ENCODE data around the gene CTTNBP2. TPM values are rescaled to one million over a fixed set of nuclear protein-coding genes. Genes with fewer than 3 reads are reported as not detected.

CTTNBP2 gene
- total and polyA plus RNA-seq, 9 donors, result 2.6 to 18.4 (median 10.0) TPM

DNA sequence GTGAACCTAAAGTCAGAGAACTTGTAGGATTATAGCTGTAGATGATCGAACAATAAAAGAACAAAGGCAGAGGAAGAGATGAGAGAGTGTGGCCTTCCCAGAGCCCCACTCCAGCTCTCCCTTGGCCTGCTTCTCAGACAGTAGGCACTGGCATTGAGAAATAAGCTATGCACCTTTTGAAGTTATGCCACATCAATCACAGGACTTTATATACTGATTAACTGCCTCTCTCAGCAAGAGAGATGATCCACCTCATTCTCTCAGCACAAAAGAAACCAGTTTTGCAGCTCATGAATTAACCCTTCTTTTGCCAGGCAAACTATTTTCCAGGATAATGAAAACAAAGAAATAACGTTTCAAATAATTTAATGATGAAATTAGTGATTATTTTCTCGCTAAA lies 22.0 kb upstream of the CTTNBP2 start:
- WGBS, 3 donors, result 81 to 90% (median 87%) methylated on average over 3 of the region's 3 CpGs

GRCh38 chr7:117894037-117894436 lies 20.8 kb upstream of the CTTNBP2 start:
- H3K4me3 ChIP-seq, result no peak overlapping the region
- H3K27ac ChIP-seq, result no peak overlapping the region
- H3K9me3 ChIP-seq, result no peaks in the 10 kb centered on the region
- H3K36me3 ChIP-seq, result no peaks in the 10 kb centered on the region
- no peaks in the 10 kb centered on the region for H3K4me1 ChIP-seq (ENCODE audit: insufficient read depth)
- intact Hi-C loops (cut with DNase I), result no loop called here
- WGBS, 3 donors, result 90 to 94% (median 91%) methylated on average over 1 of the region's 1 CpG
- DNase-seq, result no peak
- TF ChIP-seq, protein P1, sequence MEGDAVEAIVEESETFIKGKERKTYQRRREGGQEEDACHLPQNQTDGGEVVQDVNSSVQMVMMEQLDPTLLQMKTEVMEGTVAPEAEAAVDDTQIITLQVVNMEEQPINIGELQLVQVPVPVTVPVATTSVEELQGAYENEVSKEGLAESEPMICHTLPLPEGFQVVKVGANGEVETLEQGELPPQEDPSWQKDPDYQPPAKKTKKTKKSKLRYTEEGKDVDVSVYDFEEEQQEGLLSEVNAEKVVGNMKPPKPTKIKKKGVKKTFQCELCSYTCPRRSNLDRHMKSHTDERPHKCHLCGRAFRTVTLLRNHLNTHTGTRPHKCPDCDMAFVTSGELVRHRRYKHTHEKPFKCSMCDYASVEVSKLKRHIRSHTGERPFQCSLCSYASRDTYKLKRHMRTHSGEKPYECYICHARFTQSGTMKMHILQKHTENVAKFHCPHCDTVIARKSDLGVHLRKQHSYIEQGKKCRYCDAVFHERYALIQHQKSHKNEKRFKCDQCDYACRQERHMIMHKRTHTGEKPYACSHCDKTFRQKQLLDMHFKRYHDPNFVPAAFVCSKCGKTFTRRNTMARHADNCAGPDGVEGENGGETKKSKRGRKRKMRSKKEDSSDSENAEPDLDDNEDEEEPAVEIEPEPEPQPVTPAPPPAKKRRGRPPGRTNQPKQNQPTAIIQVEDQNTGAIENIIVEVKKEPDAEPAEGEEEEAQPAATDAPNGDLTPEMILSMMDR (IDR thresholded peaks at IDR 0.05), result no peak
- no peak for TF ChIP-seq POLR2A (IDR thresholded peaks at IDR 0.05)
- no peak for TF ChIP-seq EP300 (IDR thresholded peaks at IDR 0.05)
- no peaks in the 10 kb centered on the region for H3K27me3 ChIP-seq

More for the DNA sequence above, 22.0 kb upstream of the CTTNBP2 start:
- no peaks in the 10 kb centered on the region for H3K9me3 ChIP-seq
- no peak for TF ChIP-seq POLR2A (IDR thresholded peaks at IDR 0.05)
- TF ChIP-seq EP300 (IDR thresholded peaks at IDR 0.05), result no peak
- TF ChIP-seq, protein P1 (IDR thresholded peaks at IDR 0.05), result no peak
- H3K27ac ChIP-seq, result no peak overlapping the region
- no peaks in the 10 kb centered on the region for H3K27me3 ChIP-seq
- DNase-seq, result no peak
- no peak overlapping the region for H3K4me3 ChIP-seq
- H3K36me3 ChIP-seq, result no peaks in the 10 kb centered on the region
- H3K4me1 ChIP-seq (ENCODE audit: insufficient read depth), result no peaks in the 10 kb centered on the region
- intact Hi-C loops (cut with DNase I), result no loop called here

GRCh38 chr7:117892821-117893220 lies 19.6 kb upstream of the CTTNBP2 start:
- TF ChIP-seq, protein P1 (IDR thresholded peaks at IDR 0.05), result no peak
- TF ChIP-seq POLR2A (IDR thresholded peaks at IDR 0.05) (no peak), EP300 (IDR thresholded peaks at IDR 0.05) (no peak)
- Histone ChIP-seq H3K27ac (no peak overlapping the region), H3K4me3 (no peak overlapping the region), H3K9me3 (no peaks in the 10 kb centered on the region), H3K27me3 (no peaks in the 10 kb centered on the region), H3K36me3 (no peaks in the 10 kb centered on the region), H3K4me1 (ENCODE audit: insufficient read depth) (no peaks in the 10 kb centered on the region)
- no peak for DNase-seq
- WGBS, 3 donors, result 87 to 94% (median 92%) methylated on average over 2 of the region's 2 CpGs
- intact Hi-C loops (cut with DNase I), result no loop called here

GRCh38 chr7:117889611-117890010 lies 16.4 kb upstream of the CTTNBP2 start:
- intact Hi-C loops (cut with DNase I), result no loop called here
- DNase-seq, result no peak
- H3K9me3 ChIP-seq, result no peaks in the 10 kb centered on the region
- TF ChIP-seq EP300 (IDR thresholded peaks at IDR 0.05) (no peak), POLR2A (IDR thresholded peaks at IDR 0.05) (no peak)
- TF ChIP-seq, protein P1 (IDR thresholded peaks at IDR 0.05), result no peak
- H3K4me3 ChIP-seq, result no peak overlapping the region
- no peaks in the 10 kb centered on the region for H3K27me3 ChIP-seq
- H3K36me3 ChIP-seq, result no peaks in the 10 kb centered on the region
- no peak overlapping the region for H3K27ac ChIP-seq
- no peaks in the 10 kb centered on the region for H3K4me1 ChIP-seq (ENCODE audit: insufficient read depth)

DNA sequence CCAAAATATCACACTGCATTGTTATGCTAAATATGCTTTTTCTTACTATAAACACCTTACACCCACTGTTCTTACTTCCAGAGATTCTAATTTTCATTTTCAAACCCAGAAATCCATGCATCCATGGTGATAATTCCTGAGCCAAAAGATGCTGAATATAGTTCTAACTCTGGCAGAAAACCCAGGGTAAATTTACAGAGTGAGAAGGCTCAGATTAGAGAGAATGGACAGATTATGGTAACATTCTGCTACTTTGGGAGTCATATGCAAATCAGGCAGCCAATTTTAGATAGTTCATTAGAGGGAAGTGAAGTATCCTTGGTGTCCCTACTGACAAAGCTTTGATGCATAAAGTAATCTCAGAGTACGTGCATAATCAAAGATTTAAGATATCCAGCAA lies 15.4 kb upstream of the CTTNBP2 start:
- WGBS, 3 donors, result 69 to 80% (median 77%) methylated on average over 1 of the region's 1 CpG
- TF ChIP-seq EP300 (IDR thresholded peaks at IDR 0.05) (no peak), POLR2A (IDR thresholded peaks at IDR 0.05) (no peak)
- TF ChIP-seq, protein P1 (IDR thresholded peaks at IDR 0.05), result no peak
- no peaks in the 10 kb centered on the region for H3K4me1 ChIP-seq (ENCODE audit: insufficient read depth)
- intact Hi-C loops (cut with DNase I), result no loop called here
- H3K27me3 ChIP-seq, result no peaks in the 10 kb centered on the region
- no peak for DNase-seq
- H3K27ac ChIP-seq, result no peak overlapping the region
- no peak overlapping the region for H3K4me3 ChIP-seq
- H3K36me3 ChIP-seq, result no peaks in the 10 kb centered on the region
- no peaks in the 10 kb centered on the region for H3K9me3 ChIP-seq
